ENCODE results near the gene LRRC3B.

Gene LRRC3B

DNA sequence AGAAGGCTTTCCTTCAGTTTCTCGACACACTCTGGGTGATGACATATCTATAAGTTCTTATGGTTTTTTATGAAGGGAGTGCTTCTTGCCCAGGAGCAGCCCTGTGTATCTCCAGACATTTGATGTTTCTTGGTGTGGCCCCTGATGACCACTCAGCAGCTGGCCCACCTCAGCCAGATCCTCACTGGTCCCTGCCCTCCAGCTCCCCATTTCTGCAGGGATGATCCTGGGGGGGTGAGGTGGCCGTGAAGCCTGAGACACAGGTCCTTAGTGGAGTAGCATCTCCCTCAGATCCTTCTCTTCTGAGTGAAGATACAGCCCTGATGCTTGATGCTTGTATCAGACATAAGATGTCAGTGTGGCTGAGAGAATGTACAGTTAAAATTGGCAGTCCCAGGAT lies 127.7 kb downstream of the LRRC3B start:
- no peak overlapping the region for H3K4me3 ChIP-seq (ENCODE audit: control insufficient read depth, low read depth, low read length)
- DNase-seq (ENCODE audit: low read depth): no peak
- TF ChIP-seq, protein P1, sequence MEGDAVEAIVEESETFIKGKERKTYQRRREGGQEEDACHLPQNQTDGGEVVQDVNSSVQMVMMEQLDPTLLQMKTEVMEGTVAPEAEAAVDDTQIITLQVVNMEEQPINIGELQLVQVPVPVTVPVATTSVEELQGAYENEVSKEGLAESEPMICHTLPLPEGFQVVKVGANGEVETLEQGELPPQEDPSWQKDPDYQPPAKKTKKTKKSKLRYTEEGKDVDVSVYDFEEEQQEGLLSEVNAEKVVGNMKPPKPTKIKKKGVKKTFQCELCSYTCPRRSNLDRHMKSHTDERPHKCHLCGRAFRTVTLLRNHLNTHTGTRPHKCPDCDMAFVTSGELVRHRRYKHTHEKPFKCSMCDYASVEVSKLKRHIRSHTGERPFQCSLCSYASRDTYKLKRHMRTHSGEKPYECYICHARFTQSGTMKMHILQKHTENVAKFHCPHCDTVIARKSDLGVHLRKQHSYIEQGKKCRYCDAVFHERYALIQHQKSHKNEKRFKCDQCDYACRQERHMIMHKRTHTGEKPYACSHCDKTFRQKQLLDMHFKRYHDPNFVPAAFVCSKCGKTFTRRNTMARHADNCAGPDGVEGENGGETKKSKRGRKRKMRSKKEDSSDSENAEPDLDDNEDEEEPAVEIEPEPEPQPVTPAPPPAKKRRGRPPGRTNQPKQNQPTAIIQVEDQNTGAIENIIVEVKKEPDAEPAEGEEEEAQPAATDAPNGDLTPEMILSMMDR (IDR thresholded peaks at IDR 0.05; ENCODE audit: control insufficient read depth, insufficient read depth, low read depth, low read length, missing control alignments): no peak

DNA sequence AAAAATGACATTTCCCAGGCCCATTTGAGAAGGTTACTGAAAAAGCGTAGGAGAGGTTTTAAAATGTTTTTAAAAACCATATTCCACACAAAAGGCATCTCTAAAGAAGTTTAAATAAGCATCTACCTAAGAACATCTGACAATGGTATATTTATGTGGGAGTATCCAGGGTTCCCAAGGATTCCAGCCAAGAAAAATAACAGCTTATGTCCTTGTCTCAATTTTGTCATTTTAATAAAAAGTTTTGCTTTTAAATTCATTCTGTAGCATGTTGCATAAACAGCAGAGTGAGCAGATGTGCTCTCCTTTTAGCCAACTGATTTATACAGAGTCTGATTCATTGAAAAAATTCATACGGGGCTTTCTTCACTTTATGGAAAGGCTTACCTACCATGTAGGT lies 129.9 kb downstream of the LRRC3B start:
- DNase-seq (ENCODE audit: low read depth): no peak
- H3K4me3 ChIP-seq (ENCODE audit: control insufficient read depth, low read depth, low read length): no peak overlapping the region
- TF ChIP-seq, protein P1 (IDR thresholded peaks at IDR 0.05; ENCODE audit: control insufficient read depth, insufficient read depth, low read depth, low read length, missing control alignments): no peak

DNA sequence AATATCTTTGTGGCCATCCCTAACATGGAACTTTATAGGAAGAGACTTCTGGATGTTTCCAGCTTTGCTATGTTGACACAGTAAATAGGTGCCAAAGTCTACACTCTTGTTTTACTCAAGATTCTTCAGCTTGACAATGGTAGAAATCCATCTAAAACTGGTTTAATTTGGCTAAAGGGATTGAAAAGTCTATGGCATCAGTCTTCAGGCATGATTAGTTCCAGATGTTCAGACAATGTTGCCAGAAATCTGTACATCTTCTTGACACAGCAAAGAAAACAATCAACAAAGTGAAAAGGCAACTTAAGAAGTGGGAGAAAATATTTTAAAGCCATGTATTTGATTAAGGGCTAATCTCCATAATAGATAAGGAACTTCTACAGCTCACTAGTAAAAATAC lies 130.5 kb downstream of the LRRC3B start:
- no peak overlapping the region for H3K4me3 ChIP-seq (ENCODE audit: control insufficient read depth, low read depth, low read length)
- no peak for DNase-seq (ENCODE audit: low read depth)
- TF ChIP-seq, protein P1 (IDR thresholded peaks at IDR 0.05; ENCODE audit: control insufficient read depth, insufficient read depth, low read depth, low read length, missing control alignments): no peak

DNA sequence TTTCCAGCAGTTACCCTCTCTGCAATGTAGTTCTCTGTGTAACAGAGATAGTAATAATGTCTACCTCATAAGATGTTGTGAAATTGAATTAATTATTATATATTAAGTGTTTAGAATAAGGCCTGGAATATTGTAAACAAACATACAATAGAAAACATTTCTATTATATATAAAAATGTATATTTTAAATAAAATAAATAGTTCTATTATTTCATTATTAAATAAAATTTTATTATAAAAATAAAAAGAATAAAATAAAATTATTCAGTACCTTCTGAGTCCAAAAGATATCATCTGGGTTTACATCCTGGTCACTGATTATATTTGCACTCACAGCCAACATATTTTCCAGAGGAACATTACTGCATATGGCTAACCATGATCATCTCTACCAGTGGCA lies 135.4 kb downstream of the LRRC3B start:
- no peak for DNase-seq (ENCODE audit: low read depth)
- TF ChIP-seq, protein P1 (IDR thresholded peaks at IDR 0.05; ENCODE audit: control insufficient read depth, insufficient read depth, low read depth, low read length, missing control alignments): no peak
- H3K4me3 ChIP-seq (ENCODE audit: control insufficient read depth, low read depth, low read length): no peak overlapping the region

Data from AG09309 (cell line).